ENCODE data around the gene GABRR3.

GRCh38 chr3:97974996-97975395, 60.1 kb downstream of the GABRR3 start:
- TF ChIP-seq CTCF (IDR thresholded peaks at IDR 0.05) (no peak), POLR2AphosphoS5 (IDR thresholded peaks at IDR 0.05; ENCODE audit: low read depth, low read length) (no peak), REST (IDR thresholded peaks at IDR 0.05; ENCODE audit: insufficient read depth in 1 of 2, low read depth in 2 of 2, low read length in 1 of 2) (no peak), SIN3A (IDR thresholded peaks at IDR 0.05; ENCODE audit: borderline replicate concordance, insufficient read depth, low read depth, low read length) (no peak)

All from Panc1 (cell line).